PC-9 (cell line): ENCODE data around the gene CDK8.

Experiments used
- EZH2 ChIP-seq: fragments of 200-600 bp; sonication (generic); IDR thresholded peaks from 2 replicates; pipeline ENCODE4 v1.8.0; 2017; ENCODE audit warnings: antibody characterized with exemption, low read depth
- TF ChIP-seq, protein P1 (sequence below): fragments of 200-600 bp; sonication (generic); conservative IDR thresholded peaks from 2 replicates; pipeline ENCODE4 v1.6.1; 2017; ENCODE audit warnings: mixed run types, antibody characterized with exemption, mild to moderate bottlenecking, moderate library complexity

DNA sequence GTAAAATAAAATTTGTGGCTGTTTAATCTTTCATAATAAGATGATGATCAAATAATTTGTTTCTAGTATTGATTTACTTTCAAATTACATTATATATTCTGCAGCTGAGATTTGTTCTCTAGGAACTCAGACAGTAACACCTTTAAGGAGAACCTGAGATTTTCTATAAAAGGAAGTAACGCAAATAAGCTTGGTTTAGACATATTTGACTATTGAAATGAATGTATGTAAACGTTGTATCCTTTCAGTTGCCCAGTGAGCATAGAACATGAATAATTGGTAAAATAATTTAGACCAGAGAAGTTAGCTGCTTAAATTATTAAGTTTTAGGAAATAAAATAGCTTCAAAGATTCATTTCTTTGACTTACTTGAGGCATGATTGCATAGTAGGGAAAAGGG is 3.1 kb downstream of the CDK8 start:
- TF ChIP-seq, protein P1, sequence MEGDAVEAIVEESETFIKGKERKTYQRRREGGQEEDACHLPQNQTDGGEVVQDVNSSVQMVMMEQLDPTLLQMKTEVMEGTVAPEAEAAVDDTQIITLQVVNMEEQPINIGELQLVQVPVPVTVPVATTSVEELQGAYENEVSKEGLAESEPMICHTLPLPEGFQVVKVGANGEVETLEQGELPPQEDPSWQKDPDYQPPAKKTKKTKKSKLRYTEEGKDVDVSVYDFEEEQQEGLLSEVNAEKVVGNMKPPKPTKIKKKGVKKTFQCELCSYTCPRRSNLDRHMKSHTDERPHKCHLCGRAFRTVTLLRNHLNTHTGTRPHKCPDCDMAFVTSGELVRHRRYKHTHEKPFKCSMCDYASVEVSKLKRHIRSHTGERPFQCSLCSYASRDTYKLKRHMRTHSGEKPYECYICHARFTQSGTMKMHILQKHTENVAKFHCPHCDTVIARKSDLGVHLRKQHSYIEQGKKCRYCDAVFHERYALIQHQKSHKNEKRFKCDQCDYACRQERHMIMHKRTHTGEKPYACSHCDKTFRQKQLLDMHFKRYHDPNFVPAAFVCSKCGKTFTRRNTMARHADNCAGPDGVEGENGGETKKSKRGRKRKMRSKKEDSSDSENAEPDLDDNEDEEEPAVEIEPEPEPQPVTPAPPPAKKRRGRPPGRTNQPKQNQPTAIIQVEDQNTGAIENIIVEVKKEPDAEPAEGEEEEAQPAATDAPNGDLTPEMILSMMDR: no peak
- no peak for TF ChIP-seq EZH2
